ENCODE results near the gene ALS2CL.

GRCh38 chr3:46659285-46659684, 34.2 kb downstream of the ALS2CL start:
- TF ChIP-seq POLR2A (IDR thresholded peaks at IDR 0.05) = no peak
- no peak for TF ChIP-seq CTCF (IDR thresholded peaks at IDR 0.05)

Data from thyroid gland (tissue), 4 donors.